Measurements from ENCODE around the gene WFDC2.

DNA sequence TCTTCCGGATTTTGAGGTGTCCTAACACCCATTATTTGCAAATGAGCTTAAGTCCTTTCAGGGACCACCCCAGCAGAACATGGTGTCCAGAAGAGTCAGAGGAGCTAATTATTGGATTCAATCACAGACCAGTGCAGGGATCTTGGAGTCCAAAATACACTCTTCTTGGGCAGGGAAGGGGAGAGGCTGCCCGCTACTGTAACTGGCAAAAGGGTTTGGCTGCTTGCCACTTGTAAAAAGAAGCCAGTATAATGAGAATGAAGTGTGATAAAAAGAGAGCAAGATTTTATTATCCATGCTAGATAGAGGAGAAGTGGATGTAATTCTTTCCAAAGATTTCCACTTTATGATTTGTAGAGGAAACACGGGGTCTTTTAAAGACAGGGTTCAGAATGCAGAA is 26.6 kb downstream of the WFDC2 start:
- no peak for TF ChIP-seq POLR2A (IDR thresholded peaks at IDR 0.05; ENCODE audit: low read depth, low read length)
- no peak for TF ChIP-seq POLR2AphosphoS5 (IDR thresholded peaks at IDR 0.05; ENCODE audit: low read depth, low read length)

All from GM12892 (cell line).